Middle frontal gyrus (tissue), 1 donor: ENCODE data around the gene CTDSP2.
"Not testable (repeated sequence)": the region's sequence is repeated elsewhere in the genome, so short reads cannot be mapped to it uniquely, and the experiment has no call there.

Experiments used
- DNase-seq: peaks from one replicate; pipeline ENCODE4 v3.0.0-alpha.2; 2015; ENCODE audit warnings: low spot score; ENCODE audit errors: extremely low spot score

CTDSP2 gene

DNA sequence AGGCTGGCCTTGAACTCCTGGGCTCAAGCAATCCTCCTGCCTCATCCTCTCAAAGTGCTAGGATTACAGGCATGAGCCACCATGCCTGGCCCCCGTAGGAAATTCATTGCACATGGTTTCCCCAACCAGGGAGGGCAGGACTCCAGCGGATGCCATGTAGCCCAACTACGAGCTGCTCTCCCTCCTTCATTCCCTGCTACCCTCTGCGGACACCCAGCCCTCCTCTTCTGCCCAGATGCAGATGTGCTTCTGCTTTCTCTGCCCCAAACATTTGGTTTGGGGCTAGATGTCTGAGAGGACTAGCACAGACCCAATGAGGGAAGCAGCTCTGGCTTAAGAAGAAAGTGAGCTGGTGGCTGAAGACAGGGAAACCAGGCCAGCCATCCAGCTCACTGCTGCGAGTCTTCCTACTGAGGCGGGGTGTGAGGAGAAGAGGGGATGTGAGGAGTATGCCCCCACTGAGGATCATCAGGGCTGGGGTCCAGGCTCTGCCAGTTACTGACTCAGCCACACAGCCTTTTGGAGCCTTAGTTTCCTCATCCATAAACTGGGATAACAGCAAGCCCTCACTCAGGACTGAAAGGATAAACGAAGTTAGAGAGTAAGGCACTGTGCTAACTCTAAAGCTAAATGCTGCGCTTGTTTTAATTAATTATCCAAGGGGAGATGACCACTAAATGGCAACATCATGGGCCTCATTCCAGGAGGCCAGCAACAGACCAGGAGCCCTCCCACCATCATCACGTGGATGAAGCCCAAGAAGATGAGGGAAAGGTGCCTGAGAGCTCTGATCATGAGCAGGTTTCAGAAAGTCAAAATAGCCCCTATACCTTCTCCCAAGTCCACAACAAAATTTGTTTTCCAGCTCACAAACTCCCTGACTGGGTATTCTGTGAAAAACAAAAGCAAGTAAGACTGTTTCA lies 10.9 kb downstream of the CTDSP2 start:
- DNase-seq = no peak

DNA sequence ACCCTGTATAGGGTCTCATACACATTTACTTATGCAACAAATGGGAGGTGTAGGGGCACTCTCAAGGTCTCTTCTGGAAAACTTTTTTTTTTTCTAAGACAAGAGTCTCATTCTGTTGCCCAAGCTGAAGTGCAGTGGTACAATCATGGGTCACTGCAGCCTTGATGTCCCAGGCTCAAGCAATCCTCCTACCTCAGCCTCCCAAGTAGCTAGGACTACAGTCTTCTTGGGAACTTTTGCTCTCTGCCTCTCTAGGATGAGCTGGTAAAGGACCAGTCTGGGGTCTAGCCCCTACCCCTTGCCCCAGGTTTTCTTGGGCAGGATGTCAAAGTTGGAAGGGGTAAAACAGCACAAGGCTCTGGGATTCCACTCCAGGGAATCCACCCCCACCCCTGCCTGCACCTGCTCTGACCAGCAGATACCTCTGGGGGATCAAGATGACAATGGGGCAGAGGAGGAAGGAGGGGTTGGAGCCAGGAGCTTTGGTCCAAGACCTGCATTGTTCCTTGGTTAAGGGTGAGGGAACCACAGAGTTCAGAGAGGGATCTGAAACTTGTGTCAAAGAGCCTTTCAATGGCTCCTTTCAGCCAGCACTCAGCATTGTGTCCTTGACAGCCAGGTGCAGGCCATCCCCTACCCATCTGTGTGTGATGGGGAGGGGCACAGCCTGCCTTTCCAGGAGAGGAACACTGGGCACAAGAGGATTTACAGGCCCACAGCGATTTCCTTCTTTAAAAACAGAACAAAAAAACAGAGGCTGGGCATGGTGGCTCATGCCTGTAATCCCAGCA lies 12.2 kb downstream of the CTDSP2 start:
- no peak for DNase-seq

DNA sequence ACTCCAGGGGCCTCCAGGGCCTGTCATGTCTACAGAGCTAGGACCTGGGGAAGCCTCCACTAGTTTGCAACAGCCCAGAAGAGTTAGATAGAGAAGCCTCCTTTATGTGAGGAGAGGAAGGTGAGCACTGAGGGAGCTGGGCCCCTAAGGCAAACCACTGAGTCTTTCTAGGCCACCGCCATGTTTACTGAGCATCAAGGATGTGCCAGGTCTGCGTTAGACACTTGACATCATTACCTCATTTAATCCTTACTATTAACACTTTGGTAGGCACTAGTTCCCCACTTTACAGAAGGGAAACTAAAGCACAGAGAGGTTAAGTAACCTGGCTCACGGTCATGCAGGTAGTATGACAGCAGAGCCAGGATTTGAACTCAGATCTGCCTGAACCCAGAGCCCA lies 12.9 kb downstream of the CTDSP2 start:
- DNase-seq = no peak

GRCh38 chr12:57832966-57833365 lies 13.6 kb downstream of the CTDSP2 start:
- no peak for DNase-seq

DNA sequence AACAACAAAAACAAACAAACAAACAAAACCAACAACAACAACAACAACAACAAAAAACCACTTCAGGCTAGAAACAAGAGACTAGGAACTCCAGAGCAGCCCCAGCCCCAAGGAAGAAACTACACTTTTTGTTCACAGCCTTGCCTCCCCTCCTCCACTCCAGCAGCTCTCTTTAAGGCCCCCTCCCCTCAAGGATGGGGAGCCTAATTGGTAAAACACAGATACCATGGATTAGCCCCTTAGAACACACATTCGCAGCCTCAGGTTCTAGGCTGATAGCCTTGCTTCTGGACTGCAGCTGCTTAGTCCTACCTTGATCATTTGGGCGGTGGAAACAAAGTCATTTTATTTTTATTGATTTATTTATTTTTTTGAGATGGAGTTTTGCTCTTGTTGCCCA lies 16.1 kb downstream of the CTDSP2 start:
- DNase-seq = no peak

- no peak for DNase-seq
Observed at GRCh38 chr12:57829025-57829777, 17.3 kb downstream of the CTDSP2 start.

- DNase-seq = no peak
Observed at GRCh38 chr12:57826966-57827365, 19.6 kb downstream of the CTDSP2 start.

GRCh38 chr12:57826400-57826799 lies 20.1 kb downstream of the CTDSP2 start:
- DNase-seq = no peak

DNA sequence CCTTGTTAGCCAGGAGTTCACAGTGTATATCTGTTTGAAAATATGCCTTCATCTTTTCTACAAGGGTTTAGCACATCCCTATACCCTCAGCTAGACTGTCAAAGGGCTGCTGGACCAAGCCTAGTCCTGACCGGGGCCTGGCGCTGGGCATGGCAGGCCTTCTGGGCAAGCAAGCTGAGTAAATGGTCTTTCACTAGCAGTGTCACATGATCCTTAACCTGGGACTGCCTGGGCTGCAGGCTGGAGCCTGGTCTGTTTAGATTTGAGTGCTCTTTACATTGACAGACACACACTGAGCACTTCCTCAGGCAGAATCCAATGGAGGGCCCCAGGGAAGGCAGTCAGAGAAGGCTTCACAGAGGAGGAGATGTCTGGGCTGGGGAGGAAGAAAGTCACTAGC lies 21.1 kb downstream of the CTDSP2 start:
- DNase-seq = no peak

GRCh38 chr12:57823908-57824640 lies 22.5 kb downstream of the CTDSP2 start:
- no peak for DNase-seq

DNA sequence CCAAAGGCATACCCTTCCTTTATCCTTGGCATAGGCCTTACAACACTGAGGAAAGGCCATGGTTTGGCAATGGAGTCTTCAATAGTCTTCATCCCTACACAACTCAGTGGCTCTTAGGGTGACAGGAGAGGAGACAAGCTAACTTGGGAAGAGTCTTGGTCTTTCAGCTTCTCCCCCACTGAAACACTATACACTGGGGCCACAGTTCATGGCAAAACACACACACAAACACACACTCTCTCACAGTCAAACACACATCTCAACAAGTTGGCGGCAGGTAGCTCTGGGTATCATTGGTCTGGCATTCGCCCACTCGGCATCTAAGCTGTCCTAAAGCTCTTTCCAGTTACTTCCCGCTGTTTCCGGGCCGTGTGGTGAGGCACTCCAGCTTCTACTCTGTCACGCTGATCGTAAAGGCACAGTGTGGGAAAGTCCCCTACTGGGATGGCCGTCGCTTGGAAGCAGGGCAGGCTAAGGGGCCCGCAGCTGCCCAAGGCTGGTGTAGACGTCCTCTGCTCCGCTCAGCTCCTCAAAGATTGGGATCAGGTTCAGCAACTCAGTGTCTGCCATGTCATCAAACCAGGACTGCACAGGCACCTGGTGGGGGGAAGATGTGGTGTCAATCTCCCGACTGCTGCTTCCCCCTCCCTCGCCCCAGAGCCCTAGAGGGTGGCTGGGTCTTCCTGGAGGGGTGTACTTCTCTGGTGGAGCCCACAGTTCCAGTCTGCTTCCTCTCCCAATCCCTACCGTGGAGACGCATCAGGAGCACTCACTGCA lies 23.2 kb downstream of the CTDSP2 start:
- DNase-seq = no peak

DNA sequence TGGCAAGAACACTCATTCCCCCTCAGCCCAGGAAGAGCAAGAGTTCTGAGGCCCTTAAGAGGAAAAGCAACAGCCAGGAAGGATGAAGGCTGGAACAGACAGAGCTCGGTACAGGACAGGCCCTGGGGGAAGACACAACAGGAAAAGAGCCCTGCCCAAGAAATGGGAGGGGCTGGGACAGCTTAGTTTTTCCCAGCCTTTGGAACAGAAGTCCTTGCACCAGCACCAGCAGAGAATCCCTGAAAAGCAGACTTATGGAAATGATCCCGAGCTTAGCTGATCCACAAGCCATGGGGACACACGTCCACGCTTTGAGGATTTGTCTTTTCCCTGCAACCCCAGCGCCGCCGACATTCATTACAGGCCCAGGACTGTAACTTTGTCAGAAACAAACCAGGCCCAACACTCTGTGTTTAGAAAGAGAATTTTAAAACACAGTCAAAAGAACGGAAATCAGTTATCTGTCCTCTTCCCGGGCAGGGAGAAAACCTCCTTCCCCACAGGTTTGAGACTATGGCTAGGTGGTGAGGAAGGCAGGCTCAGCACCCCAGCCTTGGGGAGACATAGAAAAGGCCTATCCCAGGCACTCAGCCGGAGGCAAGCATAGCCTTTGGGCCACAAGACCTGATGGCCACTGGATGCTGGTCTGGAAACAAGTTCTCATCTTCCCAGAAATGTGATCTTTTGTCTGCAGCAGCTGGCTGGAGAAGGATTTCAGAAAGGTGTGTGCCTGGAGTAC lies 24.0 kb downstream of the CTDSP2 start:
- DNase-seq = no peak

DNA sequence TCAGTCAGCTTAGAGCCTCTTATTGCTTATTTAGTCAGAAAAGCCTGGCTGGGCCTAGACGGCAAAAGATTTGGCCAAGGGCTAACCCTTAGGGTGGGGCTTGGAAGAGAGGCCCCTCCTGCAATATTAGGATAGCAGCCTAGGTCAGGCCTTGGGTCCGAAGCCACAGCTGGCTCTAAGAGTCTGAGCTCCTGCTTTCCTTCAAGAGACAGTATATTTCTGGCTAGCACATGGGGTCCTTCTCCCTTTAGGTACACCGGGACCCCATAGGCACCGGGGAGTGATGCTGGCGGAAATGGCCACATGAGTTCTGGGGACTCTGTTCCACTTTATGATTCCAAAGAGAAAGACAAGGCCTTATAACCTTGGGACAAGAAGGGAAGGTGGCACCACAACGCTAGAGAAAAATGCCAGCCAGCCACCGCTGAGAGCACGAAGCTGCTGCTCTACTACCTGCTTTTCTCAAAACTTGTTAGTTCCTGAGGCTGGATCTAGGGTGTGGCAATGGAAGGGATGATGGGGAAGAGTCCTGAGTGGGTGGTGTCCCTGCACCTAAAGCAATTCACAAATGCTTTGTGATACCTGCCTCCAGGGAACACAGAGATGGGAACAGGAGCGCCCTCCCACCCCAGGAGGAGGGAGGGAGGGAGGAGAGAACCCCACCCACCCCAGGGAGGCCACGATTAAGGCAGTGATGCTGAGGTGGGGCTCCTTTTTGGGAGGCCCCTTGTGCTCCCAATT lies 24.9 kb downstream of the CTDSP2 start:
- no peak for DNase-seq

DNA sequence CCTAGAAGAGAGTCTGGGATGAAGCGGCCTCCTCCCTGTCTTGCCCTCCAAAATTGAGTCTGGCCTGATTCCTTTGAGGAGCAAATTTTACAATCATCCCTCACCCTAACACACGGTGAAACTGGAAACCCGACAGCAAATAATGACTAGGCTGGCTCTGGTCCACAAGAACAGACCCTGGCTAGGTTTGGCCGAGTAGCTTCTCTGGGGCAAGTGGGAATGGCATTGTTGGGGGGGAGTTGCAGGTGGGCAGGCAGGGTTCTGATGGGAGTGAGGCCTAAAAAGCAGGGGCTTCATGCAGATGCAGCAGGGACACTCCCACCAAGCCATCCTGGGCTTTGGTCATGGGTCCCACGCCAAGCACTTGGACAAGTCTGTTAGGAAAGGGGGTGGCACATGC lies 25.5 kb downstream of the CTDSP2 start:
- DNase-seq = not testable (repeated sequence)

- not testable (repeated sequence) for DNase-seq
Observed at GRCh38 chr12:57820119-57820518, 26.4 kb downstream of the CTDSP2 start.

- not testable (repeated sequence) for DNase-seq
Observed at GRCh38 chr12:57817990-57818331, 28.6 kb downstream of the CTDSP2 start.

GRCh38 chr12:57817261-57817989 lies 29.1 kb downstream of the CTDSP2 start:
- no peak for DNase-seq

DNA sequence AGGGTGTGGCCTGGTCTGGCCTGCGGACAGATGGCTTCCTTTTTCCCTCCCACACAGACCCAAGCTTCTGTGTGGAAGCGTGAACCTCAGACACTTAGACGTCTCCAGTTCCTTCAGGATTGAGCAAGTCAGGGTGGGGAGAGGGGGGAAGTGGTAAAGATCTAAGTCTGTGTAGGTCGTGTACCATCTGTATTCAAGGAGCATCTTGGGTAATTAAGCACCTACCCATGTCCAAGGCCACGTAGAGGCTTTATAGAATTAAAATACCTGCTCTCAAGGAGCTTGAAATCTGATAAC lies 29.7 kb downstream of the CTDSP2 start:
- DNase-seq = no peak
